CD4-positive, alpha-beta T cell treated with Interleukin-10 for 1 hour (primary cell): ENCODE data around the gene CALR3.
"Not testable (repeated sequence)": the region's sequence is repeated elsewhere in the genome, so short reads cannot be mapped to it uniquely, and the experiment has no call there.

Experiments used
- DNase-seq: peaks from one replicate; pipeline ENCODE4 v3.0.0-alpha.2; 2020

CALR3 gene

DNA sequence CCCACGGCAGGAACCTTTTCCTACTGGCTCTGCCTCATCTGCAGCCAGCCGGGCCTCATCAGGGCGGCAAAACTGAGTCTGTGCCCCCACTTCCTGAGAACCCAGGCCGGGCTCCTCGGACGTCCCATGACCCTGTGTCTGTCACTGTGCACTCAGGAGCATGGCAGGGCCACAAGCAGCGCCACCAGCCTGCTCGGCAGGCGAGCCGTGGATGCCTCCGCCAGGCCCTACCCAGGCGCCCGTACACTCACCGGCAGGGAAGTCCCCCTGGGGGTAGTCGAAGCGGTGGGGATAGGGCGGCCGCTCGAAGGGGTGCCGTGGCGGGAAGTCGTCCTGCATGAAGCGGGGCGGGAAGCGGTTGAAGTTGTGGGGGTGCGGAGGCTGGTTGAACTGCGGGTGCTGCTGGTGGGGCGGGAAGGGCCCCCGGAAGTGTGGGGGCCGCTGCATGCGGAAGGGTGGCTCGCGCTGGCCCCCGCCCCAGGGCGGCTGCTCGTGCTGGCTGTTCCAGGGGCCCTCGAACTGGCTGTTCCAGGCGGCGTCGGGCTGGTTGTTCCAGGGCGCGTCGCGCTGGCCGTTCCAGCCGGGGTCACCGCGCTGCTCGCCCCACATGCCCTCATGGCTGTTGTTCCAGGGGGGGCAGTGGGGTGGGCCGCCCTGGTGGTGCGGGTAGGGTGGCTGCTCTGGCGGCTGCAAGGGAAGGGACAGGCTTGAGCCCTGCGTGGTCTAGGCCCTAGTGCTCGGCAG, 29.2 kb upstream of the CALR3 start:
- no peak for DNase-seq

DNA sequence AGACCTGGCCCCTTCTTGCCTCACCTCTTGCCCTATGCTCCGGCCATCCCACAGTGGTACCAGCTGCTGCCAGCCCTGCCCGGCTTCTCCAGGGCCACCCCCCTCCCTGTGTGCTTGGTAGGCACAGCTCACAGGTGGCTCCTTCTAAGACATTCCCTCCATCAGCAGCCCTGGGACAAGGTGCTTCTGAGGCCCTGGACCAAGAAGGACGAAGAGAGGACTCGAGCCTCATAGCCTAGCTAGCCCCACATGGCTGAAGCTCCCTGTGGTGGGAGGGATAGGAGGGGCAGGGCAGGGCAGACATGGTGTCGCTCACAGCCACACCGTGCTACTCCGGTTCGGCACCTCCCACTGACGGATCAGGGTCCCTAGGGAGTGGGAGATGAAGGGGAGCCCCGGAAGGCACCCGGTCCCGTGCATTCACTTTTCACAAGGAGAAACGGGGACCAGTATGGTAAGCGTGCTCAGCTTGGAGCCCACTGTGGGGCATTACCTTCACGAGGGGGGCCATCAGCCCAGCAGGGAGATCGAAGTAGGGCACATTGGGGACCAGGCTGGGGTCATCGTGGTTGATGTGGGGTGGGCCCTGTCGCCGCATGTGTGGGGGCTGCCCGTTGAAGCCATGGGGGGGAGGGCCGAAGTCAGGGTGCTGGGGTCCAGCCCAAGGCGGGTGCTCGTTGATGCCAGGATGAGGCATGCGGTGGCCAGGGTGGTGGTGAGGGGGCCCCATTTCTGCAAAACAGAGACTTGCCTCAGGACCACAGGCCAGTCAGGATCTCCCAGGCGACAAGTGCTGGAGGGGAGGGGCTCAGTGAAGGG, 26.8 kb upstream of the CALR3 start:
- no peak for DNase-seq

DNA sequence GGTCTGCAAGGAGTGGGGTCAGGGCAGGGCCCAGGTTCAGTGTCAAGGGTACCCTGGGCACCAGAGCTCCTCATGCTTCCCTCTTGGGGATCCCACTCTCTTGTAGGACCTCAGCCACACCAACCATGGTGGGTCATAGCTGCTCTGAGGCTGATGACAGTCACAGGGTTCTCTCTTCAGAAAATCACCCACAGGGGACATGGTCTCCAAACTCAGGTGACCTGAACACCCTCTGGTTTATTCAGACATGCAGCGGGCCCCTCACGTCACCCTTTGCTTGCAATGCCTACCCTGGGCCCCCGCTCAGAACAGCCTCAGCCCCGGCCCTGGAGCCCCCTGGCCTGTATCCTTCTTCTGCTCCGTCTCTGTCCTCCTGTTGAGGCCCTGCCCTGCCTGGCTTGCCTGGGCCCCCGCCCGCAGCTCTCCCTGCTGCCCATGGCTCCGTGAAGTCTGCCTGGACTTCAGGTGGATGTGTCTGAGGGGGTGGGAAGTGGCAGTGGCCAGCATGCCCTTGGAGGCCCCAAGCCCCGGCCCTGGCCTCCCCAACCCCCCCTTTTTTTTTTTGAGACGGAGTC, 25.8 kb upstream of the CALR3 start:
- no peak for DNase-seq

DNA sequence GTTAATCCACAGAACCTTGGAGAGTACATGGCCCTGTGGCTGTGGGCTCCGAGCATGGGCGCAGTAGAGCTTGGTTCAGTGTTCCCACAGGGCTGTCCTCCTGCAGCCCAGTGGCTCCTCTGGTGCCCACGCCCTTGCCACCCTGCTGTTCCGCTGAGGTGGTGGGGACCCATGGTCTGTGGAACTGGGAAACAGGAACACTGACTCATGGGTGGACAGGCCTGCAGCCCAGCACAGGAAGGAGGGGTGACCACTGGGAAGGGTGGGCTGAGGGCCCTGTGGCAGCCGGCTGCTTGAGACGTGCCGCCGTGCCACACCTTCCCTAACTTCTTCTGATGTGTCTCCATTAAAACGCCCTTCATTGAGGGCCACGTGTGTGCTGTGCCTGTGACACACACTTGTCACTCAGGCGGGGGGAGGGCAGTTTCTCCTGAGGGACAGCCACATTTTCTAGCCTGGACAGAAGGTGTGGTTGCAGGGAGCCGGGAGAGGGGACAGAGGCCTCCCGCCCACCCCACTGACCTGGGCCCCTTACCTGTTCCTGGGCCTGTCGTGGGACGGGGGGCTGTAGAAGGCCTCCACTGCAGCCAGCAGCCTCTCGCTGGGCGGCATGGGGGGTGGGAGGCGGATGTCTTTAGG, 25.1 kb upstream of the CALR3 start:
- DNase-seq: no peak

DNA sequence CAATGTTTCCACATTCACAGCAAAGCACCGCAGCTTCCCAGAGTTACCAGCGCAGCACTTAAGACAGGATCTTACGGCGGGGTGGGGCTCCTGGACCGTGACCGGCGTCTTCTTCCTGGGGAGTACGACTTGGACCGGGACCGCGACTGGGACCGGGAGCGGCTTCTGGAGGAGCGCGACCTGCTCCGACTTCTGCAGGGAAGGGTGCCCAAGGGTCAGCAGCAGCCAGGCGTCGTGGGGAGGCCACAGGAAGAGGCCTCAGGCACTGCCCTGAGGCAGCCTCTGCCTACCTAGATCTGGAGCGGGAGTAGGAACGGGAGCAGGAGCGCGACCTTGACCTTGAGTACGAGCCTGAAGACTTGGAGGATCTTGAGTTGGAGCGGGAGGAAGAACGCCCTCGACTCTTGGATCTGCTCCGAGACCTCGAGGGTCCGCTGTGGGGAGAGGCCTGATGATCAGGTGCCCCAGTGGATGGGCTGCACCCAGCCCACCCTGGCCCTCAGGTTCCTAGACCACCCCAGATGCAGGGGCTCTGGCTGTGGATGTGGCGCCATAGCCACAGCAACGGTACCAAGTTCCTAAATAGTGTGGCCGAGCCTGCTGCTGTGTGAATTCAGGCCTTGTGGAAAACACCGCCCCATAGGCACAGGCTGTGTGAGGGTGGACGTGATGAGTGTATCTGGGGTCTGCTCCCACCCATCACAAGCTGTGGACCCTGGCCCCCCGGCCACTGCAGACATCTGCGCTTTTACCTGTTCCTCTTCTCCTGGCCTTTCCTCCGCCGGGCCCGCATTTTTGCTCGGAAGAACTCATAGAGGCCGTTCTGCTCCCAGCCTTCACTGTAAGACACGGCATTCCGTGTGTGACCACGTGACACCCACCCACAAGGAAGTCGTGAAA, 24.4 kb upstream of the CALR3 start:
- no peak for DNase-seq

DNA sequence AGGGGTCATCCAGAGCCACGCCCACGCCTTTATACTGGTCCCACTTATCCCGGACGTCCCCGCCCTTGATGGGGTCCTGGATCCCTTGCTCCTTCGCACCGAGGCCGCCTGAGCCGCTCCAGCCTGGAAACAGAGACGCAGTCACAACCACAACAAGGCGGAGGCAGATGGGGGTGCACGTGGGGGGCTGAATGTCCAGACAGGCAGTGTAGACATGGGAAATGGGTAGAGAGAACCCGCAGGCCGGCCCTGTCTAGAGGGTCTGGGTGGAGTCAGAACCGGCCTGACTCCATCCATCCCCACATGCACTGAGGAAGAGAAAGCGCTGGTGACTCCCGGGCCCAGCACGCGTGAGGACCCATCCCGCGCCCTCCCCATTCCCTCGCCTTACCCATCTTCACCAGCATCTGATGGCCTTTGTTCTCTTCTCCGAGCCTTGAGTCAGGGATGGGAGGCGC, 23.3 kb upstream of the CALR3 start:
- no peak for DNase-seq

DNA sequence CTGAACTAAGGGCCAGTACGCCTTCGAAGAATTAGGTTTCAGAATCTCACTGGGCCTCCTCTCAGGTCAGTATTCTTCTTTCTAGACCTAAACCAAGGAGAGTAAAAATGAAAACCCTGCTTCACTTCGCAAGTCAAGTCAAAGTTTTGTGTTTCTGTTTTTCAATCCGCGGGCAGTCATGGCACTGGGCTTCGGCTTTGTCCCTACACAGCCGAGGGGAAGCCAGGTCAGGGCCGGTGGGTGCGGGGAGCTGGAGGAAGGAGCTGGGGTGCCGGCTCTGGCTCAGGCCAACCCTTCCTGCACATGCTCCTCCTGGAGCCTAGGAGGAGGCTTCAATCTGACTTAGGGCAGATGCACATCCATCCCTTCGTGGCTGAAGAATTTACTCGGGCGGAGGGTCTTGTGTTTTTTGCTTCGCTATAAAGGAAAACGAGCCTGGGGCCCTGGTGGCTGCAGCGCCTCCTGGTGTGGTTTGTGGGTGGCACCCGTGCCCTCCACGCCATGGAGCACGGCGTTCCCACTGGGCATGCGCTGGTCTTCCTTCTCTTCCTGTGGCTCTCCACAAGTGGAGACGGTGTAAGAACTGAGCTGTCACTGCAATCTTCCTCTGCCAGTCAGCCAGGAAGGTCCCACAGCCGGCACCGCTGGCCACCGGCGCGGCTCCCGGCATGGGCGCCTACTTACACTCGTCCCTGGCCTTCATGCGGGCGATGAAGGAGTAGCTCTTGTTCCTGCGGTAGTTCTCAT, 22.7 kb upstream of the CALR3 start:
- DNase-seq: no peak

DNA sequence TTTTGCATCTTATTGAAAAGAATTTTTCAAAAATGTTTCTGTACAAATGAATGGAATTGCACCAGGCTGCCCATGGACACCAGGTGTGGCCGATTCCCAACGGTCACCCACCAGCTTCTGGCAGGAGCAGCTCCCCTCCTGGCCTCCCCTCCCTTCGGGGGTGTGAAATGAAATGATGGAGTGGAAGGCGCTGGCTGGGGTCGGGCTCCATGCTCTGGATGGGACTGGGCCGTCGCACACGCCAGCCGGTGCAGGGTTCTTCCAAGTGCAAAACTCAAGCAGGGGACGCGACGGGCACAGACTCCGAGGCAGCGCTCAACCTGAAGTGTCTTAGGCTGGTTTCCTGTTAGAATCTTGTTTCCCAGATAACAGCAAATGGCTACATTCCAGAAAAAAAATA, 22.1 kb upstream of the CALR3 start:
- DNase-seq: no peak

DNA sequence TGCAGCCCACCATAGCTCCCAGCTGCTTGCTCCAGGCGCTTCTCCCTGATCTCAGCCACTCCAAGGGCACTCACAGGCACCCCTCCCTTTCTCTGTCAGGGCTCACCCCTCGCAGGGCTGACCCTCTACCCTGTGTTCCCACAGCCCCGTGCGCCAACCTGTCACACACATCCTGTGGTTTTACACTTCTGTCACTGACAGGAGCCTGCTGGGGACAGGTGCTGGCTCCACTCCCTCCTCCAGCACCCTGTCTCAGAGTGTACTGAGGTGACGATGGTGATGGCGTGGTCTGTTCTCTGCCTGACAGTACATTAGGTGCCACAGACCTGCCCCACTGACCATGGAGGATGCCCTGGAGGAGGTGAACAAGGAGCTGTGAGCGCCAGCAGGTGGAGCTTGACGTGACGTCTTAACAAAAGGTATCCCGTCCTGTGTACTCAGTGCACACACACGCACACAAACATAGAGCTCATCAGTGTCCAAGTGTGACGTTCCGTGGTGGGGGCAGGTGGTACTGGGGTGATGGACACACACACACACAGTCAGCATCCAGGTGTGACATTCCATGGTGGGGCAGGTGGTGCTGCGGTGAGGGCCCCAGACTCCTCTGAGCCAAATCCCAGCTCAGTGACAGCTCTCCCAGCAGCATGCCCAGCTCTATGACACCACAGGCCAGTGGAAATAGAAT, 21.1 kb upstream of the CALR3 start:
- no peak for DNase-seq

DNA sequence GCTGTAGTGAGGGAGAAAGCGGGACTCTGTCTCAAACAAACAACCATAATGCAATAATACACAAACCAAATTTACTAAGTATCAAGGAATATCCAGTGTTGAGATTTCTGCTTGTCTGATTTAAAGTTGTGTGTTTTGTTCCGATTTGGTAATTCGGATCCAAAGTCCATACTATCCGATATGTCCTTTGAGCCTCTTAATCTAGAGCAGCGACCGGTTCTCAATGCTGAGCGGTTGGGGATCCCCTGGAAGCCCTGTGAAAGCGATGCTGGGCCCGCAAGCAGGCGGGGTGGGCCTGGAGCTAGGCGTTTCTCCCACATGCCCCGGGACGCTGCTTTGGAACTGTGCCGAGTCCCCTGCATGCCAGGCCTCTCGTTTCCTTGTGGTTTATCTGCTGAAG, 20.4 kb upstream of the CALR3 start:
- no peak for DNase-seq

DNA sequence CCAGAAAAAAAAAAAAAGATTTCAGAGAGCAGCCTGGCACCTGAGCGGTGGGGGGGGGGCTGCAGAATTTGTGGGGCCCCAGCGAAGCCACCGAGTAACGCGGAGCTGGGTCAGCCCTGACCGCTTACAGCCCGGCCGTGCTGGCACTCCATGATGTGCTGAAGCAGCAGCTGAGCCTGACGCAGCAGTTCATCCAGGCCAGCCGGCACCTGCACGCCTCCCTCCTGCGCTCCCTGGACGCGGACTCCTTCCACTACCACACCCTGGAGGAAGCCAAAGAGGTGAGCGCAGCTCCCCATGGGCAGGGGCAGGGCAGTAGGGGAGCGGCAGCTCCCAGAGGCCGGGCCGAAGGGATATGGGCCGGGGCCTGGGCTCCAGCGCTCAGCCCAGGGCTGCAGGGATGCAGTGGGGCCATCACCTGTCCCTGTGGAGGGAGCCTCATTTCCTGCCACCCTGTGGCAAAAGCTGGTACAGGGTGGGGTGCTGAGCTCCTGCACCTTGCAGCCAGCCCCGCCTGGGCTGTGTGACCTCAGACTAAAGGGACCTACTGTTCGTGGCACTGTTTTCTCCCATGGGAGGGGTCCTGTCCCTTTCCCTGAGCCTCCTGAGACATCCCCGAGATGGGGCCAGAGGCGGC, 18.5 kb upstream of the CALR3 start:
- DNase-seq: no peak

DNA sequence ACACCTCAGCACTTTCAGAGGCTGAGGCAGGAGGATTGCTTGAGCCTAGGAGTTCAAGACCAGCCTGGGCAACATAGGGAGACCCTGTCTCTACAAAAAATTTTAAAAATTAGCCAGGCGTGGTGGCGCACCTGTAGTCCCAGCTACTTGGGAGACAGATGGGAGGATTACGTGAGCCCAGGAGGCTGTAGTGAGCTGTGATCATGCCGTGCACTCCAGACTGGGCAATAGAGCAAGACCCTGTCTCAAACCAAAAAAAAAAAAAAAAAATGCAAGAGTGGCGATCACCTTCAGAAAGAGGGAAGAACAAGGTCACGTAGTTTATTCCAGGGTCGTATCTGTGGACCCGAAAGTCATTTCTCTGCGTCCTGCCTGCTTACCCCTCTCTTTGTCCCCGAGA, 16.6 kb upstream of the CALR3 start:
- not testable (repeated sequence) for DNase-seq

DNA sequence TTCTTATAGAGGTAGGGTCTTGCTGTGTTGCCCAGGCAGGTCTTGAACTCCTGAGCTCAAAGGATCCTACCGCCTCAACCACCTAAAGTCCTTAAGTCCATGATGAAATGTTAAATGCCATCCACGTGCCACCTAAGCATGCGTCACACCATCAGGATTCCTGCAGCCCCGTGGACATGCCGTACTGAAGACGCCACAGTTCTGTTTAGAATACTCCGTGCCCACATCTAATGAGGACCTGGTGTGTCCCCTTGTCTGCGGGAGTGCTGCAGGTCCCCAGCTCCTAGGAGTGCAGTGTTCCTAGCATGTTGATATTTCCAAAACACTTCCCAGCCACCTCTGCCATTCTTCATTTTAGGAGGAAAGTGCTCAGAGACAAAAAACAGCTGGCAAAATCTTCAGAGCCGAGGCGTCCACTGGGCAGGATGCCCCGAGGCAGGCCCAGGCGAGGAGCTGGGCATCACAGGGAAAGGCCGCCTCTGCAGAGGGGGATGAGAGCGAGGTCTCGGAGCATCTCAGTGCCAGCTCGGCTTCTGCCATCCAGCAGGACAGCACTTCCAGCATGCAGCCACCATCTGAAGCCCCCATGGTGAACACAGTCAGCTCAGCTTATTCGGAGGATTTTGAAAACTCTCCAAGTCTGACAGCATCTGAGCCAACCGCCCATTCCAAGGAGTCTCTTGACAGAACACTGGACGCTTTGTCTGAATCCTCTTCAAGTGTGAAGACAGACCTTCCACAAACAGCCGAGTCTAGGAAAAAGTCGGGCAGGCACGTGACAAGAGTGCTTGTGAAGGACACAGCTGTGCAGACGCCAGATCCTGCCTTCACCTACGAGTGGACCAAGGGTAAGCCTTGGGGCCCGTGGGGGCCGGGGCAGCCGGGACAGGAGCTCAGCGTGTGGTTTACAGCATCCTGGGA, 13.4 kb upstream of the CALR3 start:
- DNase-seq: no peak

DNA sequence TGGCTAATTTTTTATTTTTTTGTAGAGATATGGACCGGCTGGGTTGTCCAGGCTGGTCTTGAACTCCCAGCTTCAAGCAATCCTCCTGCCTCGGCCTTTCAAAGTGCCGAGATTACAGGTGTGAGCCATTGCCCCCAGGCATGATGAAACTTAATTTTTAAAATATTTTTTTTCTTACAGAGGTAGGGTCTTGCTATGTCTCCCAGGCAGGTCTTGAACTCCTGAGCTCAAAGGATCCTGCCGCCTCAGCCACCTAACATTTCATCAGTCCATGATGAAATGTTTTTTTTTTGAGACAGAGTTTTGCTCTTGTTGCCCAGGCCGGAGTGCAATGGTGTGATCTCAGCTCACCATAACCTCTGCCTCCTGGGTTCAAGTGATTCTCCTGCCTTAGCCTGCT, 12.6 kb upstream of the CALR3 start:
- no peak for DNase-seq

DNA sequence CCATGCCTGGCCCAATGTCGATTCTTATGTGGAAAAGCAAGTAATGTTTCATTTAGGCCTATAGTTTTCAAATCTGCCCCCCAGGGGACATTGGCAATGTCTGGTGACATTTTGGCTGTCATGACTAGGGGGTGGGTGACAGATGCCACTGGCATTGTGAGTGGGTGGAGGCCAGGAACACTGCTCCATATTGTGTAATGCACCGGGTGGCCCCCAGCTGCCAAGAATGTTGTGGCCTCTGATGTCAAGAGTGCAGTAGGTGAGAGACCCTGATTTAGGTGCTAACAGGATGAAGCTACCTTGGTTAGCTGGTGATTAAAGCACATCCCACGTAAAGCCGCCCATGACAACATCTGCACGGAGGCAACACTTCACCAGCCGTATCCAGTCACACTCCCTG, 11.0 kb upstream of the CALR3 start:
- no peak for DNase-seq

DNA sequence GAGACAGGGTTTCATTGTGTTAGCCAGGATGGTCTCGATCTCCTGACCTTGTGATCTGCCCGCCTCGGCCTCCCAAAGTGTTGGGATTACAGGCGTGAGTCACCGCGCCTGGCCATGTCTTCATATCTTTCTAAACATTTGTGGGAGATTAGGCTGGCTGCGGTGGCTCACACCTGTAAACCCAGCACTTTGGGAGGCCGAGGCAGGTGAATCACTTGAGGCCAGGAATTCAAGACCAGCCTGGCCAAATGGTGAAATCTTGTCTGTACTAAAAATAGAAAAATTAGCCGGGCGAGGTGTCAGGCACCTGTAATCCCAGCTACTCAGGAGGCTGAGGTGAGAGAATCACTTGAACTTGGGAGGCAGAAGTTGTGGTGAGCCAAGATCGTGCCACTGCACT, 10.2 kb upstream of the CALR3 start:
- DNase-seq: not testable (repeated sequence)

DNA sequence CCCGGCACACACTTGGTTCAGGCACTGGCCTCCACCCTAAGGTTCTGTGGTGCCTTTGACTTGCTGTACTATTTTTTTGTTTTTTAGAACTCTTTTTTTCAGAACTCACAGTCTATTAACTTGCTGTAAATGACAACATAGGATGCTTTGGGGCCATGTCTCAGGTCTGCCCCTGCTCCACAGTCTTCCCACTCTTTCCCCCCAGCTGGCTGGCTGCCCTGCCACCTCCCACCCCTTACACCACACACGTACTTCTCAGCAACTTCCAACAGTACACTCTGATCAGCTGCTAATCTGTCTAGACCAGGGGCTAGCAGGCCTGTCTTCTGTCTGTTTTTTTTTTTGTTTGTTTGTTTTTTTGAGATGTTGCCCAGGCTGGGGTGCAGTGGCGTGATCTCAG, 8.3 kb upstream of the CALR3 start:
- DNase-seq: no peak

DNA sequence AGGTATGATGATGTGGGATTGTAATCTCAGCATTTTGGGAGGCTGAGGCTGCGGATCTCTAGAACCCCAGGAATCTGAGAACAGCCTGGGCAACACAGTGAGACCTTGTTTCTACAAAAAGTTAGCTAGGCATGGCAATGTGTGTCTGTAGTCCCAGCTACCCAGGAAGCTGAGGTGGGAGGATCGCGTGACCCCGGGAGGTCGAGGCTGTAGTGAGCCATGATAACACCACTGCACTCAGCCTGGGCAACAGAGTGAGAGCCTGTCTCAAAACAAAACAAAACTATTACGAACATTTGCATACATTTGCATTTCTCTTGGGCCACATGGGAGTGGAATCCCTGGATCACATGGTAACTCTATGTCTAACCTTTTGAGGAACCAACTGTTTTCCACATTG, 1.9 kb upstream of the CALR3 start:
- no peak for DNase-seq

DNA sequence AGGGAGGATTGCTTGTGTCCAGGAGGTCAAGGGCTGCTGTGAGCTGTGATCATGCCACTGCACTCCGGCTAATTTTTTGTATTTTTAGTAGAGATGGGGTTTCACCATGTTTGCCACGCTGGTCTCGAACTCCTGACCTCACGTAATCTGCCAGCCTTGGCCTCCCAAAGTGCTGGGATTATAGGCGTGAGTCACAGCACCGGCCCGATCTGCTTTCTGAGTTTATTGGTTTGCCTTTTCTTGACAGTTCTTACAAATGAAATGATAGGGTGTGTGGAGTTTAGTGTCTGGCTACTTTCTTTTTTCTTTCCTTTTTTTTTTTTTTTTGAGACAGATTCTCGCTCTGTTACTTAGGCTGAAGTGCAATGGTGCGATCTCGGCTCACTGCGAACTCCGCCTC, 1.1 kb upstream of the CALR3 start:
- no peak for DNase-seq

DNA sequence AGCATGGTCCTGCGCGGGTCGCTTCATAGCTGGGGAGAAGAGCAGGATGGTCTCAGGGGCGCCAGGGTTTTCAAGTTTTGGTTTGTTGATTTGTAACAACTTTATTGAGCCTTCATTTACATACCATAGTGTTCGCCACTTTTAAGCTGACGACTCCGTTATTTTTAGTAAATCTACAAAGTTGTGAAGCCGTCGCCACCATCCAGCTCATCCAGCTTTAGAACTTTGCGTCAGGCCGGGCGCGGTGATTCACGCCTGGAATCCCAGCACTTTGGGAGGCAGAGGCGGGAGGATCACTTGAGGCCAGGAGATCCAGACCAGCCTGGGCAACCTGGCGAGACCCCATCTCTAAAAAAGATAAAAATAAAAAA, 631 bp upstream of the CALR3 start:
- DNase-seq: no peak
